M059J (cell line): ENCODE measurements around the gene ELFN1. TPM values are rescaled to one million over a fixed set of nuclear protein-coding genes. Genes with fewer than 3 reads are reported as not detected.
"Not testable (repeated sequence)": the region's sequence is repeated elsewhere in the genome, so short reads cannot be mapped to it uniquely, and the experiment has no call there.

ENCODE experiments used
- DNase-seq: peaks from one replicate; pipeline ENCODE4 v3.0.0-alpha.2; 2012; ENCODE audit warnings: low read depth
- total RNA-seq: library from RNA; depleted of rRNA; stranded (reverse); fragments of >200 nt; shearing (Covaris generic); gene quantifications from 2 replicates; pipeline ENCODE4 v1.2.3, GENCODE V29; 2014

Gene ELFN1
- total RNA-seq, 1 experiment from 2014 or later: not detected

DNA sequence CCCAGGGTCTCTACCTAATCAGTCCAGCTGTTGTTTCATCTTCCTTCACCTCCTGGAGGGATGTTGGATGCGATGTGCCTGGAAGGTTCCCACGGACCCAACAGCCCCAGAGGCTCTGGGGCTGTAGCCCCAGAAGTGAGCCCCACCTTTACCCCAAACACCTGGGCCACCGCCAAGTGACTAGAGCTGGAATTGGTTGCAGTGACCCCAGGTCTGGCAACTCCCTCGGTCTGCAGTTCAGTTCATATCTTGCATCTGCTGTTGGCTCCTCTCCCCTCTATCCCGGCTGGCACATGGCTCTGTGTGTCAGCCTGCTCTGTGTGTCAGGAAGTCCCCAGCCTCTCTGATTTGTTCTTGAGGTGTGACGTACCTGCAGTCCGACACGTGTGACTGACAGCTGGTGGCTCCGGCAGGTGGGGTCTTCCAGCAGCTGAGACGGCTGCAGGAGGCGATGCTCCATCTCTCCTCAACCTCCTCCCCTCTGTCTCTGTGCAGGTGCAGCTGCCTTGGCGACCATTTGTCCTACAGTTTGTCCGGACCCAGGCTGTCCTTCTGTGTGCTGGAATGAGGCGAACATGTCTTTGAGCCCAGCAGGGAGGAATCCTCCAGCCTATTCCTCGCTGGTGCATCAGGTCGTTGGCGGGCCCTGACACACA, 38.6 kb downstream of the ELFN1 start:
- no peak for DNase-seq

DNA sequence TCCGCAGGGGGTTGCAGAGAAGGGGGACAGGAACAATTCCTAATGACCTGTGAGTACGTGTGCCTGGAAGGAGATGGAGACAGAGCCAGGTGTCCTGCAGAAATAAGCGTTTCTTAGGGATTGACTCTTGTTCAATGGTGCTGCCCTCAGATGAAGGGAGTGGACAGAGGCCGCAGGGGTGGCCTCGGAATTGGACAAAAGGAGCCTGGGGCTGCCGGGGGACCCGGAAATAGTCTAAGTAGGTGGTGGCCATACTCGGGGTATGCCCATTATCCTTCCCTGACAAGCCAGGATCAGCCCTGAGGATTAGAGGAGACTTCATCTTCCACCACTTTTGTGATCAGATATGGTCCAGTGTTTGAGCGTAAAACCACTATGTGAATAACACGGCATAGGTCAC, 39.2 kb downstream of the ELFN1 start:
- no peak for DNase-seq

DNA sequence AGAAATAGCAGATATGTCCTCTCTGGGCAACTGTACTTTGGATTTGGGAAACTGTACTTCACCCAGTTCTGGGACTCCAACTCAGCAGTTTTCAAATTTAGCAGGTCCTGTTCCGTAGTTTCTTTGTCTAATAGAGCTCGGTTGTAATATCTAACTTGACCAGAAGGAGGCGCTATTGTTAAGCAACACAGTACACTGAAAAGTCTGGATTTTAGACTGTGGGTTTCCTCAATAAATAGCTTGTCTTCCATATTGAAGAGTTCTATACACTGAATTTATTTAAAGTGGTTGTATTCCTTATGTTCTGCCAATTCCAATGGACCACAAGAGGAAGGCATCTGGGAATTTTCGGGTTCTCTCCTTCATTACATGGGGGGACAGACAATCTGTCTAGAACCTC, 39.8 kb downstream of the ELFN1 start:
- no peak for DNase-seq

DNA sequence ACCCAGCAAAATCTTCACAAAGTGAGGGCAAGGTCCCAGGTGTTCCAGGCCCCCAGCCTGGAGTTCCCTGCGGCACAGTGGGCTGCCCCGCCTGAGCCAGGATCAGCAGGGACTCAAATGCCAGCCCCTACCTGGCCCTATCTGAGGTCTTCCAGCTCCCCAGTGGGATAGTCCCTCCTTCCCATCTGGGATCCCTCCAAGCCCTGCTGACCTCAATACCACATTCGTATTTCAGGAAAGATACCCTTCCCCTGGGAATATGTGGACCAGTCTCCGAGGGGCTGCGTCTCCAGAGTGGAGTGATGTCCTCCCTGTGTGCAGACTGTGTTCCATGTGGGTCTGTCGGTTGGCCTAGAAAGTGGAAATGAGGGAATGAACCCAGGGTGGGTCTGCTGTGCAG, 40.9 kb downstream of the ELFN1 start:
- no peak for DNase-seq

DNA sequence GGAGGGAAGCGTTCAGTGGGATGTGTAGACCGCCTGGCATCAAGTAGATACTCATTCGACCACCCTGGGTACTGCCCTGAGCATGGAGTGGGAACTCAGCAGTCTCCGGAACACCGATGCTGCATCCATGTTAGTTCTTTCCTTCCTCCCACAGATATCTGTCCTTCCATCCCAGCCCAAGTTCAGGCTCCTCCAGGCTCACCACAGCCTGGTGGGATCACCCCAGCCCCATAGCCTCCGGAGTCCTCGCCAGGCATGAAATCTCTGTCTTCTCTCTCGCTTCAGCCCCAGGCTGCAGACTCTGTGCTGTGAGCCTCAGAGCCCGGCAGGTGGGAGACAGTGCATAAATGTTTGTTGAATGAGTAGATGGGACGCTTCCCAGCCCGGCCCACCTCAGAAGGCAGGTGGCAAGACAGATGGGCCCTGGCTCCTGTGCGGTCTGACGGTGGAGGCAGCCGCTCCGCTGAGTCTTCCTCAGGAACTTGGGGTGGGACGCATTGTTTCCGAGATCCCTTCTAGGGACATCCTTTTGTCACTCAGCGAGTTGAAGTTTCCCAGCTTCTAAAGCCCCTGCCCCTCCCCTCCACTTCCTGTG, 42.9 kb downstream of the ELFN1 start:
- DNase-seq: no peak

DNA sequence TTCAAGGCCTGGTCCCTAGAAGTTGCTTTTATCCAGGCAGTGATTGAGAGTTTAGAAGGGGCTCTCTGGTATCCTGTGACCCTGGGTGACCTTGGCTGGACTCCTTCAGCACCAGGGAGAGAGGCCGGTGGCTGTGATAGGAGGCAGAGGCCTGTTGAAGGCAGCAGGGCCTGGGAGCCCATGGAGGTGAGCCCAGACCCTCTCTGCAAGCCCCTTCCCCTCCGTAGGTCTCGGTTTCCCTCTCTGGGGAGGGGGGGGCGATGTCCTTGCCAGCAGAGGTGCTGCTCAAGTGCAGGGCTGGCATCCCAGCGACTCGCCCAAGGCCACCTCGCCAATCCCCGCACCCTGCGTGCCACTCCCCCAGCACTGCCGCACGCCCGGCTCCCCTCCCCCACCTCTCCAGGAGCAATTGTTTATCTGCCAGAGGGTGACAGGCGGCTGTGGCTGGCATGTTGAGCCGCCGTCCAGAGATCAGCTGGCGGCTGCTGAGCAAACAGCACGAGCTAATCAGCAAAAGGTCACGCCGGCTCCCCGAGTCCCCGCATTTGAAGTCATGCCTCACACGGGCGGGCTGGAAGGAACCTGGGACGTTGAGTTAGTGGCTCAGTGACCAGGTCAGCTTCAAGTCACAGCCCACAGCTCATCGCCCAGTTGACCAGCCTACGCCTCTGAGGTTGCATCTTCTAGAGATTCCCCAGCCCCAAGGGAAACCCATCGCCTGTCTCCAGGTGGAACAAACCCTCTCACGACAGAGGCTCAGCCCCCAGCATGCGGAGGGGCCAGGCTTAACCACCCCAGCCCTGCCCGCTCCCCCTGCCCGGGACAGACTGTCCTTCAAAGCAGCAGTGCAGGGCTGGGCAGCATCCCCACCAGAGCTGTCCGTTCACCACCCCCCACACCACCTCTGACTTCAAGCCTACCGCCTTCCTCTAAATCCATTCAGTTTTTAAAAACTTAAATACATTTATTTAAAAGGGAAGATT, 43.7 kb downstream of the ELFN1 start:
- no peak for DNase-seq

DNA sequence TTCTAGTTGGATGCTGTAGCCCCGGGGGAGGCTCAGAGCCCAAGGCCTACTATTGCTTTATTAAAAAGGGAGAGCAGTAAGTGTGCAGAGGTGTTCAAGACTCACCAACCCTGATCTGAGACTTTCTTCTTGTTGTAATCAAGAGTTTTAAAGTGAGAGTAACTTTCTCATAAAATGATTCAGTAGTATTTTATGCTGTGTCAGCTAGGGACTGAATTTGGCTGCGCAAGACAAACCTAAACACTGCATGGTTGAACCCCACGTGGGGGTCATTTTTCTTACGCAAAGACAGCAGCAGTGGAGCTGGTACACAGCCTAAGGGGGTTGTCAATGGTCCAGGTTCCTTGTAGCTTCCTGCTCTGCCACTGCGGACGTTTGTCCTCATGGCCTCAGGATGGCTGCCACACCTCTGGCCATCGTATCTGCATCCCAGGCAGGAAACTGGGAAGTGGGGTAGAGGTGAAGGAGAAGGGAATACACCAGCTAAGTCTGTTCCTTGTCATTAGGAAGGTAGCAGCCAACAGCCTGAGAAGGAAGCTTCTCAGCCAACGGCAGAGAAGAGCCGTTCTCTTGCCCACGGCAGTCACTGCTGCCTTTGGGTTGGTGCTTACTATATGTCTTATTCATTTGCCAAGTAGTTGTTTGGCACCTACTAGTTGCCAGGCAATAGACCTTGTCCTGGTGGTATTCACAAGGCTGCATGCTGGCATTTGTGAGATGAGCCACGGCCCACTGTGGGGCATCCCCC, 44.7 kb downstream of the ELFN1 start:
- DNase-seq: no peak

DNA sequence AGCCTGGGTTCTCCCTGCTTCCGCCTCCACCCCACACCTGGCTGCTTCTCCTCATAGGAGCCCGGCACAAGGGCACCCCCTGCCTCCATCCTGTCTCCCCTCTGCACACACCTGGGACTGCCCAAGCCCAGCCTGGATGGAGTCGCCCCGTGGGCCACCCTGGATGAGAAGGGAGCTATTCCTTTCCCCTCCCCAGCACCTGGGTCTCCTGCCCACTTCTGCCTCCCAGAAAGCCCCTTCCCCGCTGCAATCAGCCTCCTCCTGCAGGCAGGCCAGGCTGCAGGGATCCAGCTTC, 45.2 kb downstream of the ELFN1 start:
- DNase-seq: no peak

DNA sequence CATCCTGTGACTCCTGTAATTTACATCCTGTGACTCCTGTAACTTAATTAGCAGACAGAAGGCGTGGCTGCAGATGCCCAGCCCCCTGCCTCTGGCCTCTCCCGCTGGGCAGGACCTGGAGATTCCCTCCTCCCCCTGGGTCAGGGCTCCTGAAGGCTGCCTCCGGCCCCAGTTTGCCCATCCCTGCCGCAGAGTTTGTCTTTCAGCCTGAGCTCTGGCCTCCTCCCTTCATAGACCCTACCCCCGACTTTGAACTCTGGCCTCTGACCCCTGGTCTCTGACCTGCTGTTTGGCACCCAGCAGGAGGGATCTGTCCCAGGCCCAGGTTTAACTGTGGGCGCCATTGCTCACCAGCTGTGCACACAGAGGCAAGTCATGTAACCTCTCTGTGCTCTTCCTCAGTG, 45.6 kb downstream of the ELFN1 start:
- DNase-seq: no peak

DNA sequence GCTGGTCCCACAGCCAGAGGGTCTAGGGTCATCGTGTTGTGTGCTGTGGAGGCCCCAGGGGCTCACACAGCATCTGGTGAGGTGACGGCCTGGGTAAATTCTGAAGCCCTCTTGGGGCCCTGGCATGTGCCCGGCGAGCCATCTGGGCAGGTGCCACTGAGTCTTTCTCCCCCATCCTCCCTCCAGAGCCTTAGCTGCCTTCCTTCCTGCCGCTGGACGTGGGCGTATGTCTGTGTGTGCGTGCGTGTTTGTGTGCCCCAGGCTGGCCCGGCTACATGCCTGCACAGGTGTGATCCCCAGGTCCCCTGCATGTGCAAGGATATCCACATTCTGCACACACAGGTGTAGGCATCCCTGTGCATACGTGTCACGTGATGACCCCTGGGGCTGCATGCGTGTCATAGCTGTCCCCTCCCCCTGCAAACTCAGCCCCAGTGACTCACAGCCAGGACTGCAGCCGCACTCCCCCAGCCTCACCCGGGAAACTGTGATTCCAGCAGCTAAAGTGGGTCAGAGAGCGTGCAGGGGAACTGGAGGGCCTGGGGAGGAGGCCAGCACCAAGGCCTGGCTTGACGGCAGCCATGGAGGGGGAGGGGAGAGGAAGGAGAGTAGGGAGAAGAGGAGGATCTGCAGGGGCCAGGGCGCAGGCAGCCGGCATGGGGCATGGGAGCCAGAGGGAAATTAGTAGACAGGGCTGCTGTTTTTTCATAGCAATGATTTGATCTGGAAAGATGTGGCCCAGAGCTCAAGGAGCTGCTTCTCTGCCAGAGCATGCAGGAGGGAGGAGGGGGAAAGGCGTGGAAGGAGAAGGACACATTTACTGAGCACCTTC, 46.4 kb downstream of the ELFN1 start:
- DNase-seq: peak; percentile 64

DNA sequence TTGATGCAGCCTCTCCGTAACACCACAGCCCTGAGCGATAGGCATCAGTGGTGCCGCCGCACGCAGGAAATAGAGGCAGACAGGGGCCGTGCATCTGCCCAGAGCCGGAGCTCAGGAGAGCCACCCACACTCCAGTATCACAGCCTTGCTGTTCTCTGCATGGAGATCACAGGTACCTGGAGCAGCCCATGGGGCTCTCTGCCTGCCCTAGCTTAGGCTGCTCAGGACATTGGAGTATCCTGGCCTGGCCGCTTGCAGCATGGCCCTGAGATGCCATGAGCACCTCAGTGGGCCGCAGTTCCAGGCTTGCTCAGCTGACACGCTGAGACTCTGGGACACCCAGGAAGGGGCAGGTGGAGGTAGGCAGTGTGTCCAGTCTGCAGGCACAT, 47.0 kb downstream of the ELFN1 start:
- DNase-seq: no peak

DNA sequence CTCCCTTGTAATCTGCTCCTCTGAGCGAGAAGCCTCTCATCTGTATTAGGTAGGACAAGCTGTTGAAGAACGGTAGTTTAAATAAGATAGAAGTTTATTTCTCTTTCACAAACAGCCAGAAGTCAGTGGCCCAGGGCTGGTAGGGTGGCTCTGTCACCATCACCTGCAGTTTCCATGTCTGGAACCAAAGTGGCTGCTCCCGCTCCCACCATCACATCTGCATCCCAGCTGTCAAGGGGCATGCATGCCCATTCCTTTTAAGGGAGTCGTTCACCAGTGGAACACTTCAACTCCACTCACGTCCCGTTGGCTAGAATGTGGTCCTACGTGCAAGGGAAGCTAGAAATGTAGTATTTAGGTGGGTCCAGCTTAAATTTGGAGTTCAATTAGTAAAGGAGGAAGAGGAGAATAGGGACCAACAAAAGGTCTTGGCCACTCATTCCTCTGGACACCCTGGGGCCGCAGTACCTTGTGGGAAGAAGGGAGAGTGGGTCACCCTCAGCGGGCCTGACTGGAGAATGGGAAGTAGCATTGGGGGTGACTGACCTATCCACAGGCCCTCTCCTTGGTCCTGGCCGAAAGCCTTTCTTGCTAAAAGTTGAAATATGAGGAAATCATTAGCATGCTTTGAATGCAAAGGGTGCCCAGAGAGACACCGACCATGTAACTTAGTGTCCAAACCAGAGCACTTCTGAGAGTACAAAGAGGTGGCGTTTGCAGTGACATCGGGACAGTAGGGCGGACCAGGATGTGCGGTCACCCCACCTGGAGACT, 48.0 kb downstream of the ELFN1 start:
- no peak for DNase-seq

DNA sequence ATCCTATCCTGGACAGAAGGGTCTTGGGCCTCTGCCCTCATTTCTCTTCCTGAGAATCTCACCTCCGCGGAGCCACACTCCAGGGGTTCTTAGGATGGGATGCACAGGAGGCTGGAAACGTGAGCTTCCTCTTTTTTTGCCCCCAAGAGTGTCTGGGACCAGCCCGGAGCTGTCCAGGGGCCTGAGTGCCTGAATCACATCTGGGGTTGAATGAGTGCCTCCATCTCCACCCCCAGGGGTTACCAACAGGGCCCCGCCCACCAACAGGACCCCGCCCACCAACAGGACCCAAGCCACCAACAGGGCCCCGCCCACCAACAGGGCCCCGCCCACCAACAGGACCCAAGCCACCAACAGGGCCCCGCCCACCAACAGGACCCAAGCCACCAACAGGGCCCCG, 48.8 kb downstream of the ELFN1 start:
- DNase-seq: not testable (repeated sequence)

DNA sequence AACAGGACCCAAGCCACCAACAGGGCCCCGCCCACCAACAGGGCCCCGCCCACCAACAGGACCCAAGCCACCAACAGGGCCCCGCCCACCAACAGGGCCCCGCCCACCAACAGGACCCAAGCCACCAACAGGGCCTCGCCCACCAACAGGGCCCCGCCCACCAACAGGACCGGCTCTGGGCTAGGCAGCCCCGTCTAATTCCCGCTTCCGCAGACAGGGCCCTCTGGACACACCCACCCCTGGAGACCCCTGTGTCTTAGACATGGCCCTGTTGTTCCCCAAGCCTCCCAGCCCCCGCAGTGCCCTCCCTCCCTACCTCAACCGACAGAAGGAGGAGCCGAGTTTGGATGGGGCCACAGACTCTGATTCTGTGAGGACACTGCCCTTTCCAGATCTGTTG, 49.2 kb downstream of the ELFN1 start:
- DNase-seq: not testable (repeated sequence)

DNA sequence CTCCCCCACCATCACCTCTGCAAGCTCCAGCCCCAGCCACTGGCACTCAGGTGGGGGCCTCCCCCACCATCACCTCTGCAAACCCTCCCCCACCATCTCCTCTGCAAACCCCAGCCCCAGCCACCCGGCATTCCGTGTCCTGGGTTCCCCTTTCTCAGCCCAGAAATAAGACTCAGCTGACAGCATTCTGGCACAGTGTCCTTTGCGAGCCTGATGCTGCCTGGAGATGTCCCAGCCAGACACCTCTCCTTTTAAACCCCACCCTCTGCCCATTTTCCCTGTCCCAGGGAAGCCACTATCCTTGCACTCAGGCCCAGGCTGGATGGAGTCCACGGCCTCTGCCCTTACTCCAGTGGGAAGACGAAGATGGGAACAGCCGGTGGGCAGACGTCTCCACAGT, 49.8 kb downstream of the ELFN1 start:
- DNase-seq: no peak

DNA sequence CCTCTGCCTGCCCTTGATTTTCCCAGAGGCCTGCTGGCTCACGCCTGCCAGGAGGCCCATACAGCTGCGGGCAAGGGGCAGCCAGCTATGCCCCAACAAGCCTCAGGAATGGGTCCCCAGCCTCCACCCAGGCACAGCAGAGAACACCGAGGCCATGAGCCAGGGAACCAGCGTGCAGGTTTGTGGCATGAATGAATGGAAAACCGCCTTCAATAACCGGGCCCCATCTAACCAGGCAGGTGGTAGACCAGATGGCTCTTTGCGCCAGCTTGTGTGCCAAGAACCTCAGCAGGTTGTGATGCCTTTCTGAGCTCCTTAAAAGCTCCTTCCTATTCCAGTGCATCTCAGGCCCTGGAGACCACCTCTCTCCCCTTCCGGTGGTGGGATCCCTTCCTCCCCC, 50.2 kb downstream of the ELFN1 start:
- peak; percentile 33 for DNase-seq

DNA sequence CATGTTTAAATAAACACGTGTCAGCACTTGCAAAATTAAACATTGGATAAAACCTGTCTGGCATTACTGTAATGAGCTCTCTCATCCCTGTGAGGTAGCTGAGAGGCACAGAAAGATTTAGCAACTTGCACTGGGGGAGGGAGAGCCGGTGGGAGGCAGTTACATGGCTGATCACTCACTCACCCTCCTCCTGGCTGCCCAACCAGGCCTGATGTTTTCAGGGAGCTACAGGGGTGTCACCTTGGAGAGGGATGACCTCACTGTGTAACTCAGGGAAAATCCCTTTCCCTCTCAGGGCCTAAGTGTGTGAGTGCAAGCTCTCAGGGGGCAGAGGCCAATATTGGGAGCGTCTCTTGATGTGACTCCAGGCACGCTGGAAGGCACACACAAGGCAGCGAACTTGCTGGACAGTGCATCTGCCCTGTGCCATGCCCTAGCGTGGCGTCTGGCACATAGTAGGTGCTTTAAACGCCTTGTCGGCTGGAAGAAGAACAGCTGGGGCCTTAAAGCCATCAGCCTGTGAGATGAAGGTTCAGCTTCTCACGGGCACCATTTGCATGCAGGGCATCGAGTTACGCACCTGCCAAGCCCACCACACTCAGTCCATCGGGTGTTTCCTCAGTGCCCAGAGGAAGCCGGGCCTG, 51.1 kb downstream of the ELFN1 start:
- peak; percentile 52 for DNase-seq

DNA sequence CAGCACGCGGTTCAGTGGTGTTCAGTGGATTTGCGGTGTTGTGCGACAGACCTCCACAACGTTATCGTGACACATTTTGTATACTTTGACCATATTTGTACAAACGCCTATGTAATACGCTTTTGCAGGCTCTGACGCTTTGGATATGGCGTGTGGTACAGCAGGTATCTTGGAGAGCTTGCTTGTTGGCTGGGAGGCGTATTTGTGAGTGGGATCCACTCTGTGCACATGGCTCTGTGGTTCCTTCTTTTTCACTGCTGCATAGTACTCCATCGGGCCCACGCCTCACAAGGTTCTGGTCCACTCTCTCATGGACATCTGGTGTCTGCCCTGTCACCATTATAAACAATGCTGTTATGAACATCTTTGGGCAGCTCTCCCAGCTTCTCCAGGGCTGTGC, 53.2 kb downstream of the ELFN1 start:
- DNase-seq: no peak

DNA sequence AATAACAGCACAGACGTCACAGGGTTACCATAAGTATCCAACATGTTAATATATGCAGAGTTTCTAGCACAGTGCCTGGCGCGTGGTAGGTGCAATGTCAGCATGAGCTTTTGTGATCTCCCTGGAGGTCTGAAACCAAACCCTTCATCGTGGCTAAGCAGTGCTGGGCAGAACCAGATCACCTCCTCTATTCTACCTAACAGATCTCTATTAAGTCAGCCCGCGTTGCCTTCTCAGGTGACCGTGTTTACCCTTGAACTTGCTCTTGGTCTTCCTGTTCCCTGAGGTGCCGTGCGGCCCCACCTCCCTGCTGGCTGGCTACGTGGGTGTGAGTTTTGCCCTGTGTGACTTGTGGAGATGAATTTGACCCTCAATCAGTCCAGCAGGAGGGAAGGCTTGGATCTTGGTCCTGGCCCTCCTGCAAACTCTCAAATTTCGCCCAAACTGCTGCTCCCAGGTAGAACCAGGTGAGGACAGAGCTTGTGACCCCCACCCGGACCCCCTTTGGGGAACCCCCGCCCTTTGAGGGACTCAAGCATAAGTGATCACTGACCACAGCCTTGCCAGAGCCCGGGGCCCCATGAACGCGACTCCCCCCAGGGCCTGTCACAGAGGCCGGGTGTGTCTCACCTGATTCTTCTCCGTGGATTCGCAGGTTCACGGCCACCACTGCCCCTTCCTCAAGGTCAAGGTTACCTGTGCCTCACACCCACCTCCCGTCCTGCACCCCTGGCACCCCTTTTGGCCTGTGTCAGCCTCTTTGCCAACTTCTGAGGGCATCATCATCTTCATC, 54.2 kb downstream of the ELFN1 start:
- DNase-seq: no peak
